DMS153 (cell line): ENCODE results near the gene LRP1B.

Experiments used
- DNase-seq: peaks from one replicate; lab custom pipeline; 2025; lab: John Stamatoyannopoulos, UW

Gene LRP1B

DNA sequence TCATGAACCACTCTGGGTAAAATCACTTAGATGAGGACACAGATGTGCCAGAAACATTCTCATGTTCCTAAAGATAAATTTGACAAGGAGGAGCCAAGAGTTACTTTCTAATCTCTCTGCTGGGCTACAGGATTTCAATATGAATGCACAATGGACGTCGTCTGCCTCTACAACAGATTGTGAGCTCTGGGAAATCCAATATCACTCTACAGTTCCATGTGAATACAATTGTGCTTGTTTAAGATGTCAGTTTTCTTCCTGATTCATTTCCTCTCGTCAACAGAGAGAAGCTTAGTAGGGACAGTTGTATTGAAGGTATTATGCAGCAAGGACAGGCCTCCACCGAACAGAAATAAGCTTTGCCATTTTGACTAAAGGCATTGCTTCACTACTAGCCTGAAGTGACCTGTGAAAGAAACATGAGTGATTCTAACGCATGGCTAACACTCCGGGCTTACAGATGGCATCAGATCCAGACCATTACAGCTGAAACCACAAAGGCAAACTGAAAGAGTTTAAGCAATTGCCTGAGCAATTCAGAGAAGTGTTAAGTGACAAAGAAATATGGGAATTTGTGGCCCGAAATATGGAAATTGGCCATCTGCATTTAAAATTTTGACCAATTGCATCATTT, 1591.5 kb downstream of the LRP1B start:
- no peak for DNase-seq

DNA sequence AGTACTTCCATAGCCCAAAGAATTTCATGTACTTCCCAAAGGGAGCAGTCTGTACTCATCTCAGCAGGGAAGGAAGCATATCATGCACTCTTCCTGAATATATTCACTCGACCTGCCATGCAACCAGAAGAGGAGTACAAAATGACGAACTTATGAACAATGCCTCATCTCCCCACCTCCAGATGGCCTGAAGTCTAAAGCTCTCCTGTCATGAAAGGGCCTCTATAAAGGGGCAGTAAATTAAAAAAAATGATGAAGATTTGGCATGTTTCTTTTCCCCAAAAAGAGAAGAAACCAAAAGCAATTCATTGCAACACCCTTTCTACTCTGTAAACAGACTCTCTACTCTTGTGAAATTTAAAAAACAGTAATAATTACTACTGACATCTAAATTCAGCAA, 1601.1 kb downstream of the LRP1B start:
- DNase-seq = no peak

- DNase-seq = no peak
Observed at GRCh38 chr2:140528982-140529381, 1601.8 kb downstream of the LRP1B start.

- no peak for DNase-seq
Observed at GRCh38 chr2:140526575-140526974, 1604.2 kb downstream of the LRP1B start.

GRCh38 chr2:140512106-140512505, 1618.7 kb downstream of the LRP1B start:
- DNase-seq = no peak

DNA sequence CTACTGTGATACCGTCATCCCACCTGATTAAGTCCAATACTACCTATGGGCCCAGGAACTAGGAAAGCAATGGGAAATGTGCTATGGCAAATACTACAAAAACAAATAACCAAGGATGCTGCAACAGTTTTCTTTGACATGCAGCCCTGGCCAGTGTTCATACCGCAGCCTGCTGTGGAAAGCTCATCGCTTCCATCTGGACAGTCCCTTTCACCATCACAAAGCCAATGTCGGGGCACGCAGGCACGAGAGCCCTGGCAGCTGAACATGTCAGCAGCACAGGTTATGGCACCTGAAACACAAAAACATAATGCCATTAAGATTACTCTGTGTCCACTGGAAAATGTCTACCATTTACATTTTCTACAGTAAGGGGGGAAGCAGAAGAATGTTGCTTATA, 1621.1 kb downstream of the LRP1B start:
- no peak for DNase-seq

DNA sequence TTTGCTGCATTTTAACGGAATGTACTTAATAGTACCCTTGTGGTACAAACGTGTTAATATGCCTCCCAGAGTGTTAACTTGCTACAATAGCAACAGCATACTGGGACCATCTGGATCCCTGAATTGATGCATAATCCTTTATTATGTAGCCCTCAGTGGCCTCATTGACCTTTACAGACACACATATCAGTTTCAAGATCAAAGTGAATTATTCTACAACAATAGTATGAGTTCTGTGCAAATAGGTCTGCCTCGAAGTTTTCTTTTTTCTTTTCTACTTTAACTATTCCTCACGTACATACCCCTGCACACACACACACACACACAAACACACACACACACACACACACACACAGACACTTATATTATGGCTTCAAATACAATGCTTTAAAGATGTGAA, 1622.1 kb downstream of the LRP1B start:
- no peak for DNase-seq

DNA sequence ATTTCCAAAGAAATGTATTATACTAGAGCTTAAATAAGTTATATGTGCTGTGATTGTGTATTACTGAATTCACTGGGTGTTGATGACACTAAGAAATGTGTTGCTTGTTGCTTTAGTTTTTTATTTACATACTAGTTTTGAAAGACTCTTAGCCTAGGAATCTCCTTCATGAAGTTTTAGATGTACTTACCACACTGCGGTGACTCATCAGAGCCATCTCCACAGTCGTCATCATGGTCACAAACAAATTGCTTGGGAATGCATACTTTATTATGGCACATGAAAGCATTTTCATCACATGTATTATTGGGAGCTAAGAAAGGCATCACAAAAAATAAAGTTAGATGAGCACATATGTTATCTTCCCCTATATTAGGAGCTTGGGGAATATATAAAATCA, 1624.2 kb downstream of the LRP1B start:
- DNase-seq = no peak

DNA sequence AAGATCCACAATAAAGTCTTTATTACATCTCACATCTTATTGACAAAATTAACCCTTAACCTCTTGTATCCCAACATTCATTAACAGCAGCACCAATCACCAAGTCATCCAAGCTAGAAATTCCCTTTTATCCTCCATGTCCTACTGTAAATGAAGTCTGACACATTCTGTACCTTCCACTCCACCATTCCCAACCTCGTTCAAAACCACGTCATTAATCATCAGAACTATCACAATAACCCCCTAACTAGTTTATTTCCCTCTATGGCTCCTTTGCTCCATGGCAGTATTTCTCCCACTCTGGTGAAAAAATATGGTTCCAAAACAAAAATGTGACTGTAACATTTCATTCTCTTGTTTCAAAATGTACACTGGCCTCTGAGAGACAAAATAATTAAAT, 1626.2 kb downstream of the LRP1B start:
- no peak for DNase-seq

- DNase-seq = no peak
Observed at GRCh38 chr2:140502951-140503630, 1627.7 kb downstream of the LRP1B start.

DNA sequence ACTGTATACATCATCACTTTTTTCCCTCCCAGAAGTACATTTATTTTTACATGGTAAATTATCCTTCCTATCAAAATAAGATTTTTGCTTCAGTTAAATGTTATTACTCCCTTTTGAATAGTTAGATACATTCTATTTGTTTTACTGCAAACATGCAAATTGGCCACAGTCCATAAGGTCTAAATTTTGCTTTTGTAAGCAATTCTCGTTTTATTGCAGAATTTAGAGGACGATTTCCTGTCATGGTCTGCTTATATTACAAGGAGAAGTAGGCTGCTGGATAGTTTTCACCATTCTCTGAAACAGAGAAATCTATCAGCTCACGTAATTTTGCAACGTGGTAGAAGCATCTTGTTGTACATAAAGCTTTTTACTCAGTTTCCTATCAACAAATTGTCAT, 1632.5 kb downstream of the LRP1B start:
- DNase-seq = no peak

DNA sequence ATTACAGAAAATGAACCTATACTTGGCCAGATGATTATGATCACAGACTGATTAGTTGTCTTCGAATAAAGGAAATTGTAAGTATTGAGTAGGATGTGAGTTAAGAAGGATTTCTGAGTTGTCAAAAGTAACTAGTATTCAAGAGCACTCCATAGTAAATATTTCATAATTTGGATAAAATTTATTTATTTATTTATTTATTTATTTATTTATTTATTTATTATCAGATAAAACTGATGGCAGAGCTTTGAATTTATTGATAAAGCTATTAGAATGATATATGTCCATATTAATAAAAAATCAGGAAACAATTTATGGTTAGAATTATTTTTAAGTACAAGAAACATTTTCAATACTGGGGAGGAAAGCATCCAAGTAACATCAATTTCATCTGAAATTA, 1634.1 kb downstream of the LRP1B start:
- DNase-seq = no peak

DNA sequence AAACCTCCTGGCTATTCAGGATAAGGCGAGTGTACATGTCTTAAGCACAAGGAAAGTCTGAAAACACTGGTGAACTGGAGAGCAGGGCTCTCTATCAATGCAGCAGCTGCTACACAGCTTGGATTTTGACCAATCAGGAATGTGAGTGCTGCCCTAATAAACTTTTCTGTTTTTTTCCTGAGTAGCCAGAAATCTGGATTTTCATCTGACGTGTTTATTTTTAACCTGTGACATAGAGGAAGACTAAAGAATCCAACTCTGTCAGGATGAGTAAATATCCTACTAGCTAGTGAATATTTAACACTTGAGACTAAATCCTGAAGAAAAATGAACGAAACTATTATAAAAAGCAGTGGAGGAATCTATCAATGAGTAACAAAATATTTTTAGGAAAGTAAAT, 1638.9 kb downstream of the LRP1B start:
- no peak for DNase-seq

GRCh38 chr2:140489193-140489592, 1641.6 kb downstream of the LRP1B start:
- no peak for DNase-seq

- no peak for DNase-seq
Observed at GRCh38 chr2:140481136-140481535, 1649.7 kb downstream of the LRP1B start.

DNA sequence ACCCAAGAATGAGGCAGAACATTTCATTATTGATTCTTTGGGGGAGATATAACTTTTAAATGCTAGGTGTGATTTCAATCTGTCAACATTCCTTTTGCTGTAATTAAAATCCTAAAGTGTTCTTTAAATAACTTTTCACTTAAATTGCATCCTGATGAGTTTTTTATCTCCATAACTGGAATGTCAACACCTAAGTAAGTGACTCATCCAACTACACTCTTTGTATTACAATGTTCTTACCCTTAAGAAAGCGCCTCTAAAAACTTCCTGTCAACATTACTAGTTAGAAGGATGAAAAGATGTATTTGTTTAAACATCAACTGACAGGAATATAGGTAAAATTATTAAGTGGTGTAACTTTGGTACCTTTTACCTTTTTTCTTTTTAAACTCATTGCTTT, 1657.0 kb downstream of the LRP1B start:
- no peak for DNase-seq

DNA sequence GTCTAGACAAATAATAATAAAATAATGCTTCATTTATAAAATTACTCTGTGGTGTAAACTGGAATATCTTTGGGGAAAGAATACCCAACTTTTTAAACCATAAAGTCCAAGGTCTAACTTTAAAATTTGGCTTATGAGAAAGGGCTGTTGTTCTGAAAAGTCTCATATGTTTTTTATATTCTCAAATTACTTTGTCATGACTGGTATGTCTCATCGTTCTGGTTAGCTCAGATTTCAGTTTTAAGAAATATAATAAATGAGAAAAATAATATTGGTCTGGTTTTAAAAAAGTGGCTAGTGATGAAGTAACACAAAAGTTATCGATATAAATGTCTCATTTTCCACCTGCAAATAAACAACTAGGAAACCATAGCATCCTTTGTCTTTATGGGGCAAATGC, 1658.1 kb downstream of the LRP1B start:
- DNase-seq = no peak

- DNase-seq = no peak
Observed at GRCh38 chr2:140465301-140465700, 1665.5 kb downstream of the LRP1B start.

- no peak for DNase-seq
Observed at GRCh38 chr2:140462990-140463389, 1667.8 kb downstream of the LRP1B start.

DNA sequence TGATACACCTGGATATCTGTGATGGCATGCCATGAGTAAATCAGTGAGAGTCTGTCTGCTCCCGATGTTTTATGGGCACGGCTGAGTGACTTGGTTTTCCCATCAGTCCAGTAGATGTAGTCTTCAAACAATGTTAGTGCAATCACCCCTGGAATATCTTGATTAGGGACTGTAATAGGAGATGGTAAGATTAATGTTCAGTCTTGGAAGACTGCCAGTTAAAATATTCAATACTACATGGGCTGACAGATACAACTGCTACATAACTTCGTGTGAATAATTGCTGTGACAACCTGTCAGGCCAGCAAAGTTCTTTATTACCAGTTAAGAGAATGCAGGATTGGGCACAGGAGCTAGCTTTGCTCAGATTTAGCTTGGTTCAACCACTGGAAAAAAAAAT, 1673.3 kb downstream of the LRP1B start:
- peak; percentile 7 for DNase-seq

GRCh38 chr2:140455315-140455714, 1675.5 kb downstream of the LRP1B start:
- DNase-seq = no peak

DNA sequence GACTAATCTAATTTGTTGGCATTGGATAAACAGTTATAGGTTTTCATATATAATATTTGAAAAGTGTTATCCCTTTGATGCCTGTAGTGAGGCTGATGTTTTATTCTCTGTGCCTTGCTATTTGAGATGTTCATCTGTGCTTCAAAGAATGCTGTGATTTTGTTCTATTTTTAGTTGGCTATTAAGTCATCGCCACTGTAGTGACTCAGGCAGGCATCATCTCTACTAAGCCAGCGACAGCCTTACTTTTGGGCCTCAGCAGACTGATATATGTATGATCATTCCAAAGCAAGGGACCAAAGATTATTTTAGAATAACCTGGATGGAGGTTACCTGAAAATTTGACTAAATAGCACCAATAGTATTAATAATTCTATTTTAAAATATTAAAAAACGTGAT, 1676.1 kb downstream of the LRP1B start:
- DNase-seq = no peak

- DNase-seq = no peak
Observed at GRCh38 chr2:140451324-140451723, 1679.5 kb downstream of the LRP1B start.

DNA sequence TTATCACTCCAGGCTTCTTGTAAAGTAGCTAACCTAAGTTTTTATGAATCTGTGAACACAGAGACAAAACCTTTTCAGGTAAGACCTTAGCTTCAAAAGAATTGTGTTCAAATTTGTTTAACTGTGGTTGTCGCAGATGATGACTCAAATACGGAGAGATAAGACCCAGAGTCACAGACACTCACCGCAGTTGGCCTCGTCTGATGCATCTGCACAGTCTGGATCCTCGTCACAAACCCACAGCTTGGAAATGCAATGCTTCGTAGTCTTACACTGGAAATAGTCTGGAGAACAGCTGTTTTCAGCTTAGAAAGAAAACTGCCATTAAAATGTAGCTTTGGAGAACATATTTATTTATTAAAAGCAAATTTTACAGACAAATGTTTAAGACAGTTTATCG, 1688.5 kb downstream of the LRP1B start:
- DNase-seq = no peak
